Islet of Langerhans (tissue), 1 donor: Measurements from ENCODE around the gene CYP27B1.

ENCODE experiments used
- FAIRE-seq: peaks from one replicate; lab custom pipeline; 2011; peaks lifted over from hg19 to GRCh38; lab: Jason Lieb, UNC

Gene CYP27B1

DNA sequence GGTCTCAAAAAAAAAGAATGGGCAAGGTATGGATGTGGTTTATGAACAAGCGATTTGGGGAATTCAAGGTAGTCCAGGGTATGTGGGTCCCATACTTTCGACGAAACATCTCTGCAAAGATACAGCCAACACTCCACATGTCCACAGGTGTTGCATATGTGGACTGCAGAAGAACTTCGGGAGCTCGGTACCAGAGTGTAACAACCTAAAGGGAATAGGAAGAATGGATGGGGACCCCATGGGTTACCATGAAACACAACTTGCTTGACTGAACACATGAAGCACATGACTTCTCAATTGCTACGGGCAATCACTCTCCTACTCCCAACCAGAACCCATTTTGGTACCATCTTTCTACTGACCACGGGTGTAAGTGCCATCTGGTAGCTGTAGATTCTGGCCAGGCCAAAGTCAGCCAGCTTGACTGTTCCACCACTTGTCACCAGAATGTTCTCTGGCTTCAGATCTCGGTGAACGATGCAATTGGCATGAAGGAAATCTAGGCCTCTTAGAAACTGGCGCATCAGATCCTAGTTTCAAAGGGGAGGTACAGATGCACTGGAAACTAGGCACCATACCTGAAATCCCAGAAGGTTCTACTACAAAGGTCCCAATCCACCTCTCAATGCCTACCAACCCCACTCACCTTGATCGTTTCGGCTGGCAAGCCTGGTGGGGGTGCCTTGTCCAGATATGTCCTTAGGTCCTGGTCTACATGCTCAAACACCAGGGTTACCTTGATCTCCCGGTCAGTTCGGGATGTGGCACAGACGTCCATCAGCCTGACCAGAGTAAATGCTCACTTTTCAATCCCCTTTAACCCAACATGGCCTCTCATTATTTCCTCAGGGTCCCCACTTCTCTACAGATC lies 16.1 kb downstream of the CYP27B1 start:
- no peak for FAIRE-seq

DNA sequence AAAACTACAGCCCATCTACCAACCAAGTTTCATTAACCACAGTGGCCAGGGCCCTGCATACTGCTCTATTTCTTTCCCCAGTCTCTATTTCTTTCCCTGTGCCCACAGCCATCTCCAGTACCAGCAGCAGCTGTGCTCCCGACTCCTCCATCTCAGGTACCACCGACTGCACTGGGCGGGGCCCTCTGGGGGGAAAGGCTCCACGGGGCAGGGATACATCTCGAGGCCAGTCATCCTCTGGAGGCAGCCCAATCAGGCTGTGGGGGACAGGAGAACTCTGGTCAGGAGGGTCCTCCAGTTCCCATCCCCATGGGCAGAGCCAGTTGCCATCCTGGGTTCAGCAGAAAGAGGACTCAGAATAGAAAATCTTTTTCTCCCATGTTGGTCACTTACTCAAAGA lies 17.8 kb downstream of the CYP27B1 start:
- FAIRE-seq: no peak

DNA sequence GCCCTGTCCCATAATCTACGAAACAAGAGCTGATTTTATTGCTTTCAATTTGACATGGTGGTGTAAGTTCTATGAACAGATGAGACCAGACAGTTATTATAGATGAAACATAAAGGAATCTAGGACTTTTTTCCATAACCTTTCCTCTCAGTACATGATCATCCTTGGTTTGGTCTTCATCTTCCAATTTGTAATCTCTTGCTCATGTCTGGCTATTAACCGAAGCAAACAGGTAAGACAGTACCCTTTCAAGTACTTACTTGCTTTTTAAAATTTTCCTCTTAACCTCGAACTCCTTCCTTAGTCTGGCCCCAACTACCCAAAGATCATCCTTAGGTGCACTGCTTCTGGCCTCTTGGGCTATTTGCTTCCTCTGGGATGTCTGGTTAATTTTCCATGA lies 20.9 kb downstream of the CYP27B1 start:
- FAIRE-seq: no peak

DNA sequence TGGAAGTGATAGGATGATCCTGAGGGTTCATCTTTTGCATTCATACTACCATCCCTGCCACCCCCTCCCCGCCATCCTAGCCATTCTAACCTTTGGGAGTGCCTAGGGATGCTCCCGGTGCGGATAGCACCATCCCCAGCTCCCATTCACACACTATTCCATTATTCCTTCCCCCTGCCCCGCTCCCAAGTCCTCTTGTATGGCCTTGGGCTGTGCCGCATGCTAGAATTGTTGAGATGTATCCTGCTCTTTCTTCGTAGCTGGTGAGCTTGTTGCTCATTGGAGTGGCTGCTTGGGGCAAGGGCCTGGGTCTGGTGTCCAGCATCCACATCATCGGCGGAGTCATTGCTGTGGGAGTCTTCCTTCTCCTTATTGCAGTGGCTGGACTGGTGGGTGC lies 21.4 kb downstream of the CYP27B1 start:
- no peak for FAIRE-seq

DNA sequence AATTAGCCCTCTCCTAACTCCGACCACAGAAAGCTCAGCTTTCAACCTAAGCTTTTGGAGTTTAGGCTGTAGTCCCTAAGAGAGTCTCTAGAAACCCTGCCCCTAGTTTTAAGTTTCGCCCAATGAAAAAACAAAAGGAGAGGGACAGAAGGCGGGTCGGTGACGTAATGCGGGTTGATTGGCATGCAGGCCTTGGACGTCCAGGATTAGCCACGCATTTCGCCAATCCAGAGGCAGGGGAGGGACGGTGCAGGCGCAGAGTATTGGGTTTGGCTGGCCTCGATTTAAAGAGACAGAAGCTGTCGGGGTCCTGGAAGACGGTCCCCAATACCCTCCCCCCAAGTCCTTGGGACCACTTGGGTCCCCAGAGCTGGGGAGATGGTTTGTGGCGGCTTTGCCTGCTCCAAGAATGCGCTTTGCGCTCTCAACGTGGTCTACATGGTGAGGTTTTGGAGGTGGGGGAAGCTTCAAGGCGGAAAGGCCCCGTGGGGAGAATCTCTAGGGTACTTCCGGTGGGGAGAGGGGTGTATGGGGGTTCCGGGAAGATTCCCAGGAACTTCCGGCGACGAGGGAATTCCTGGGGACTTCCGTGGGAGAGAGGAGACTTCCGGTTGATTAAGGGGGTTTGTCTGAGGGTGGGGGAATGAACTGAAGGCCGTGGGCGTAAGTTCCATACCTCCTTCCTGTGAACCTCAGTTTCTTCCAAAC lies 21.9 kb downstream of the CYP27B1 start, which contains the start of gene TSPAN31:
Gene TSPAN31, plus strand, starts transcription at position 263 of the 708 bp plus-strand sequence. Its CDS starts 116 bp downstream, at position 379.
- FAIRE-seq: peak; percentile 53

- no peak for FAIRE-seq
Measured at GRCh38 chr12:57744194-57744776, 22.6 kb downstream of the CYP27B1 start.

GRCh38 chr12:57743769-57744168 lies 23.1 kb downstream of the CYP27B1 start:
- no peak for FAIRE-seq

- no peak for FAIRE-seq
Measured at GRCh38 chr12:57741844-57742738, 24.8 kb downstream of the CYP27B1 start.

DNA sequence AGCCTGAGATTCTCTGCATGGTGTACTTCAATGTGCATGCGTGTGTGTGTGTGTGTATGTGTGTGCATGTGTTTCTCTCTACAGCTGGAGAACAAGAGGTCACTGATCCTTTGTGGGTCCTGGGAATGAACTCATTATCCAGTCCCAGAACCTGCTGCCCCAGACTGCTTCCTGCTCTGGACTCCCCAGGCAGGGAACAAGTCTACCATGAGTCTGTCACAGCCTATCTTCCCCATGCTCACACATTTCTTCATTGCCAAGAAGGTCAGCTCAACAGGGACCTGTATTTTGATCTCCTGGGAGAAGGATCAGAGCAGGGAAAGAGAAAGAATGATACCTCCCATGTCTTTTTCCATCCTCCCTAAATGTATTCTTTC lies 25.5 kb downstream of the CYP27B1 start:
- no peak for FAIRE-seq

GRCh38 chr12:57740656-57741412 lies 26.0 kb downstream of the CYP27B1 start:
- FAIRE-seq: no peak

- FAIRE-seq: no peak
Measured at GRCh38 chr12:57739914-57740538, 26.9 kb downstream of the CYP27B1 start.

GRCh38 chr12:57739387-57739786 lies 27.5 kb downstream of the CYP27B1 start:
- FAIRE-seq: no peak

- FAIRE-seq: no peak
Measured at GRCh38 chr12:57738661-57739237, 28.1 kb downstream of the CYP27B1 start, which contains the start of gene AGAP2. Gene AGAP2 (minus strand): TSS chr12:57738742. CDS start chr12:57738246, 496 bp downstream.

DNA sequence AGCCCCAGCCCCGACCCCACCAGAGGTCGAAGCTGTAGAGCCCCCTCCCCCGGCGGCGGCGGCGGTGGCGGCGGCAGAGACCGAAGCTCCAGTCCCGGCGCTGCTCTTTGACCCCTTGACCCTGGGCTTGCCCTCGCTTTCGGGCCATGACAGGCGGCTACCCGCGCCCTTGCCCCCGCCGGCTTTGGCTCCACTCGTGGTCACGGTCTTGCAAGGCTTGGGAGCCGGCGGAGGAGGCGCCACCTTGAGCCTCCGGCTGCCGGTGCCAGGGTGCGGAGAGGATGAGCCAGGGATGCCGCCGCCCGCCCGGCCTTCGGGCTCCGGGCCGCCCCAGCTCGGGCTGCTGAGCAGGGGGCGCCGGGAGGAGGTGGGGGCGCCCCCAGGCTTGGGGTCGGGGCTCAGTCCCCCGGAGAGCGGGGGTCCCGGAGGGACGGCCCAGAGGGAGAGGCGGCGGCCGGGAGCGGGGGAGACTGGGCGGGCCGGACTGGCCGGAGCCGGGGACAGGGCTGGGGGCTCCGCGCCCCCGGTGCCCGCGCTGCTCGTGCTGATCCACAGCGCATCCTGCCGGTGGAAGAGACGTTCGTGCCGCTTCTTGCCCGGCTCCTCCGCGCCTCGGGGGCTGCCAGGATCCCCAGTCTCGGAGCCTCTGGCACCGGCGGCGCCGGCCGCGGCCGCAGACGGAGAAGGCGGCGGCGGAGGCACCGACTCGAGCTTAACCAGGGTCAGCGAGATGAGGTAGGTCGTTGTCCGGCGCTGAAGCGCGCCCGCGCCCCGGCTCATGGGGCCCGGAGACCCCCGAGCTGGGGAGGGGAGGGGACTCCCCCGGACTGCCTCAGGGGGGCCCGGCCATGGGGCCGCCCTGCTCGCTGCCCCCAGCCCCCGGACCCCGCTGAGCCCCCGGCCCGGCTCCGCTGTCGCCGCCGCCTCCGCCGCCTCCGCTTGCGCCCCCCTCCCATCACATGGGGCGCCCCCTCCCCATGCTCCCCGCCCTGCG lies 29.1 kb downstream of the CYP27B1 start:
- FAIRE-seq: no peak

DNA sequence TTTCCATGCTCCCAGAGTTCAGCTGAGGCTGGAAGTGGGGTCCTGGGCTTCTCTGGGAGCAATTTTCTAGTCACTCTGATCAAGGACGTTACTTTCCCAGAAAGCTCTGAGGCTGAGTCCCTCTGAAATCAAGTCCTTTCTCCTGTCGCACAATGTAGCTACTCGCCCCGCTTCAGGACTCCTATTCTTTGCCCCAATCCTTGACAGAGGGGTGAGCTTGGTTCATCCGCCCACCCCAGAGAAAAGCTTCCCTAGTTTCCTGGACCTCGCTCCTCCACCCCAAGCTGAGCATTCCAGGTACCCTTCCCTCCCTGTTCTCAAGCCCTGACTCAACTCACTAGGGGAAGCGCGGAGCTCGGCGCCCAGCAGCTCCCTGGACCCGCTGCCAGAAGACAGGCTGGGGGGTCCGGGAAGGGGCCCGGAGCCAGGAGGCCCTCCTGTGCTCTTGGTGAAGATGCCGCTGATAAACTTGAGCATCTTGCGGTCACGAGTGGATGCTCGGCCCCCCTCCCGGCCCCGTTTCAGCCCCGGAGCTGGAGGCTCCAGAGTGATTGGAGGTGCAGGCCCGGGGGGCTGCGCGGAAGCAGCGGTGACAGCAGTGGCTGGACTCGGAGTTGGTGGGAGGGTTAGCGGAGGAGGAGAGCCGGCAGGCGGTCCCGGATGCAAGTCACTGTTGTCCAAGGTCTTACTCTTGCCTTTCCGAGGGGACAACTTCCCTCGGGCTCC lies 30.0 kb downstream of the CYP27B1 start:
- FAIRE-seq: no peak

- FAIRE-seq: no peak
Measured at GRCh38 chr12:57735952-57736740, 30.7 kb downstream of the CYP27B1 start.

DNA sequence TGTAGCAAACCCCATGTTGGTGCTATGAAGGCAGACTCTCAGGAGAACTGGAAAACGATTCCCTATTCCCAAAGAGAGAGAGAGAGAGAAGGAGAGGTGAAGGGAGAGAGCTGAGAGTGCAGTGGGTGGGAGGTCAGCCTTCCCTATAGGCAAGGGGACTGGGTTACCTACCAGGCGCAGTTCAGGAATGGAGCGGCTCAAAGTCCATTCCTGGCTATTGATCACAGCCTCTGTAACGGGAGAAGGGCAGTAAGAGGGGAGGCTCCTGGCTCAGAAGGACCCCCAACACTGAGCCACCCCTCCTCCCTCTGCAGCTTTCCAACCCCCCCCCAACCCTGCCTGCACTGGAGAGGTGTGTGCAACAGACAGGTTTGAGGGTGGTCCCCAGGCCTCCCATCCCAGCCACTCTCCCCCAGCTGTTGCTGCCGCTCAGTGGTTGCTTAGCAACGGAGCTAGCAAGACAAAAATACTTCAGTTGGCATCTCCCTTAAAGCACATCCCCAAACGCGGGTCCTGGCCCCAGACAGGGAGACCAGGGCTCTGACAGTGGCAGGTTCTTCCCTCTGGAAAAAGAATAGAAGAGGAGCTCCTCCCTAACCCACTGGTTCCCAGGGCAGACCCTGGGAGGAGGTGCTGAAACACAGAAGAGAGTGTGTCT lies 31.6 kb downstream of the CYP27B1 start:
- no peak for FAIRE-seq
